Measurements from ENCODE around the gene ECSIT.
"Not testable (repeated sequence)": the region's sequence is repeated elsewhere in the genome, so short reads cannot be mapped to it uniquely, and the experiment has no call there.

Gene ECSIT

GRCh38 chr19:11473725-11474124 is 55.2 kb downstream of the ECSIT start:
- no peak for DNase-seq

- not testable (repeated sequence) for DNase-seq
Observed at GRCh38 chr19:11468266-11468845, 60.6 kb downstream of the ECSIT start.

- DNase-seq: no peak
Observed at GRCh38 chr19:11465600-11465999, 63.3 kb downstream of the ECSIT start.

DNA sequence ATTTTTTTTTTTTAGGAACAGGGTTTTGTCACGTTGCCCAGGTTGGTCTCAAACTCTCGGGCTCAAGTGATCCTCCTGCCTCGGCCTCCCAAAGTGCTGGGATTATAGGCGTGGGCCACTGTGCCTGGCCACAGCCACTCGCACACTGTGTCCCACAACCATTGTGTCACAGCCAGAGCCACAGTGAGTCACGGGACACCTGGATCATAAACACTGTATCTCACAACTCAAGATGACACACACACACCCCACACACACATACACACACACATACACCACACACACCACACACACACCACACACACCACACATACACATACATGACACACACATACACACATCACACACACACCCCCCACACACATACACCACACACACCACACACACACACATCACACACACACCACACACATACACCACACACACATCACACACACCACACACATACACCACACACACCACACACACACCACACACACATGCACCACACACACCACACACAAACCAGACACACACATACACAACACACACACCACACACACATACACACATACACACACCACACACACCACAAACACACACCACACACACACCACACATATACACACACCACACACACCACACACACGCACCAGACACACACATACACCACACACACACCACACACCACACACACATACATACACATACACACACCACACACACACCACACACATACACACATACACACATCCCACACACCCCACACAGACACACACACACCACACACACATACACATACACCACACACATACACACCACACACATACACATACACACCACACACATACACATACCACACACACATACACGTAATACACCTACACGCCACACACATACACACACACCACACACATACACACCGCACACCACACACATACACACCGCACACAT is 64.3 kb downstream of the ECSIT start:
- no peak for DNase-seq

DNA sequence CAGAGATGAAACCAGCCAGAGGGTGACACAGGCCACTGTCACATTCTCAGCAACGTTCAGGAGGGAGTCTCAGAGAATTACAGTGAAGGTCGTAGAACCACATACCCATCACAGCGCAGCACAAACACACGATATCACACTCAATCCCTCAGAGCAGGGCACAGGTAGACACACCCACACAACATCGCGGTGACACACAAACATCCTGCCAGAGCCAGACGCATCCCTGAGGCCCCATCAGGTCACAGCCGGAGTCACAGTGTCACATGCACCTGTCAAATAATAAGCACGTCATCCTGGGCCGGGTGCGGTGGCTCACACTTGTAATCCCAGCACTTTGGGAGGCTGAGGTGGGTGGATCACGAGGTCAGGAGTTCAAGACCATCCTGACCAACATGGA is 65.5 kb downstream of the ECSIT start:
- DNase-seq: no peak

GRCh38 chr19:11461453-11461852 is 67.5 kb downstream of the ECSIT start:
- no peak for DNase-seq

DNA sequence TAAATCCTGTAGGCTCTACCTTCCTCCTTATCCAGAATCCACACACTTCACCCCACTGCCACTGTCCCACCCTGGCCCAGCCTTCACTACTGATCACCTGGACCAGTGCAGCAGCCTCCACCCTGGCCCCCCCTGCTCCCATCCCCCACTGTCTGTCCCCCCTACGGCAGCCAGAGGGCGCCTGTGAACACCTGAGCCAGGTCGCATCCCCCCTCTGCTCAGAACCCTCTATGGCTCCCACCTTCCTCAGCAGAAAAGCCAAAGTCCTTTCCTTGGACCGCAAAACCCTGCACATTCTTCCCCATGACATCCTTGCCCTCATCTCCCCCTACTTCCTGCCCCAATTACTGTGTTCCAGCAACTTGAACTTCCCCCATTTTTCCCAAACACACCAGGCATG is 68.7 kb downstream of the ECSIT start:
- DNase-seq: no peak

GRCh38 chr19:11458912-11459311 is 70.0 kb downstream of the ECSIT start:
- DNase-seq: not testable (repeated sequence)

- DNase-seq: no peak
Observed at GRCh38 chr19:11458236-11458900, 70.6 kb downstream of the ECSIT start.

DNA sequence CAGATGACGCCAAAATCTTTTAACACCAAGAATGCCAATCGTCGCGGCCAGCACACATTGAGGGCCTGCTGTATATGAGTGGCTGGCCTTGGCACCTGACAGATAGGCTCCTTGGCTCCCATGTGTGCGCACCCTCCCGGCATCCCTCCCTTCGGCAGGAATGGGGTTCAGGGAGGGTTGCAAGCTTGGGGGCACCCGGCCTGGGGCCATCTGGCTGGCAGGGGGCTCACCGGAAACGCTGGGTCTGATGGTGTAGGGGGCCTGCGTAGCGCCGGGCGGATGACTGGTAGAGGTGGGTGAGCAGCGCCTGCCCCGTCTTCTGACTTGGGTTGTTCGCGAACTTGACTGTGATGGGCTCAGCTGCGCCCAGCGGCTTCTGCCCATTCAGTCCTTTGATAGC is 71.1 kb downstream of the ECSIT start:
- DNase-seq: no peak

DNA sequence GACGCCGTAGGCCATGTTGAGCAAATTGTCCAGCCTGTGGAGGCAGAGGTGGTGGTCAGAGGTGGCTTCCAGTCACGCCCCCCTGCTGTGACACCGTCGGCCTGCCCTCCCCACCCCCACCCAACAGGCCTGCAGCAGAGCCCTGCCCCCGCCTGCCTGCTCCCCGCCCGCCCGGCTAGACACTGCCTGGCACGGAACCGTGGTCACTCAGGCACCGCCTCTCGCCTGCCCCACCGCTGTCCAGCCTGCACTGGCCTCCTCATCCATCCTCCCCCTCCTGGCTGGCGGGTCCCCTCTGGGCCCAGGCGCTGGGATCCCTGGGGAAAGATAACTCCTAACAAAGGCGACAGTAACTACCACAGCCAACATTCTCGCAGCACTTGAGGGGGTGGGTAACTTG is 71.8 kb downstream of the ECSIT start:
- DNase-seq: no peak

DNA sequence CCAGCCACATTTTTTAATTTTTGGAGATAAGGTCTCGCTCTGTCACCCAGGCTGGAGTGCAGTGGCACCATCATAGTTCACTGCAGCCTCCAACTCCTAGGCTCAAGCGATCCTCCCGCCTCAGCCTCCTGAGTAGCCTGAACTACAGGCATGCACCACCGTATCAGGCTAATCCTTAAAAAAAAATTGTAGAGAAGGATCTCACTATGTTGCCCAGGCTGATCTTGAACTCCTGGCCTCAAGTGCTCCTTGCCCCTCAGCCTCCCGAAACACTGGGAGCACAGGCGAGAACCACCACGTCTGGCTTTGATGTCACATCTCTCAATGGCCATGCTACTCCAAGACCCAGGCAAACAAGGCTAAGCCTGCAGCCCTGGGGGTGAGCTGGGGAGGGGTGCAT is 72.3 kb downstream of the ECSIT start:
- DNase-seq: no peak

Data from T-helper 9 cell (primary cell).